ENCODE measurements around the gene MAGI3. TPM values are rescaled to one million over a fixed set of nuclear protein-coding genes. Genes with fewer than 3 reads are reported as not detected.

MAGI3 gene
- total RNA-seq, 1 donor from 2014 or later, result 22.3 TPM

- no peak for DNase-seq (ENCODE audit: low spot score)
These were observed 266.8 kb downstream of the MAGI3 start for GRCh38 chr1:113657126-113657525.

GRCh38 chr1:113657556-113658063 is 267.3 kb downstream of the MAGI3 start:
- DNase-seq (ENCODE audit: low spot score), result no peak

- no peak for DNase-seq (ENCODE audit: low spot score)
These were observed 268.7 kb downstream of the MAGI3 start for GRCh38 chr1:113659035-113659434.

GRCh38 chr1:113659556-113659955 is 269.2 kb downstream of the MAGI3 start:
- no peak for DNase-seq (ENCODE audit: low spot score)

GRCh38 chr1:113660088-113660487 is 269.8 kb downstream of the MAGI3 start:
- DNase-seq (ENCODE audit: low spot score), result no peak

GRCh38 chr1:113662101-113662500 is 271.8 kb downstream of the MAGI3 start:
- DNase-seq (ENCODE audit: low spot score), result no peak

- DNase-seq (ENCODE audit: low spot score), result no peak
These were observed 273.0 kb downstream of the MAGI3 start for GRCh38 chr1:113663165-113663951.

GRCh38 chr1:113665071-113665470 is 274.8 kb downstream of the MAGI3 start:
- no peak for DNase-seq (ENCODE audit: low spot score)

- no peak for DNase-seq (ENCODE audit: low spot score)
These were observed 275.8 kb downstream of the MAGI3 start for GRCh38 chr1:113666126-113666525.

- no peak for DNase-seq (ENCODE audit: low spot score)
These were observed 279.7 kb downstream of the MAGI3 start for GRCh38 chr1:113669988-113670387.

- no peak for DNase-seq (ENCODE audit: low spot score)
These were observed 280.3 kb downstream of the MAGI3 start for GRCh38 chr1:113670650-113671049.

- no peak for DNase-seq (ENCODE audit: low spot score)
These were observed 282.2 kb downstream of the MAGI3 start for GRCh38 chr1:113672491-113672890.

GRCh38 chr1:113674591-113674990 is 284.3 kb downstream of the MAGI3 start:
- DNase-seq (ENCODE audit: low spot score), result no peak

- DNase-seq (ENCODE audit: low spot score), result no peak
These were observed 285.0 kb downstream of the MAGI3 start for GRCh38 chr1:113675302-113675701.

GRCh38 chr1:113676524-113676923 is 286.2 kb downstream of the MAGI3 start:
- DNase-seq (ENCODE audit: low spot score), result no peak

GRCh38 chr1:113677250-113678158 is 287.2 kb downstream of the MAGI3 start:
- DNase-seq (ENCODE audit: low spot score), result peak; percentile 34

- no peak for DNase-seq (ENCODE audit: low spot score)
These were observed 287.8 kb downstream of the MAGI3 start for GRCh38 chr1:113678159-113678469.

- DNase-seq (ENCODE audit: low spot score), result no peak
These were observed 291.5 kb downstream of the MAGI3 start for GRCh38 chr1:113681596-113682337.

GRCh38 chr1:113683384-113684152 is 293.3 kb downstream of the MAGI3 start:
- peak; percentile 12 for DNase-seq (ENCODE audit: low spot score)

GRCh38 chr1:113684153-113684541 is 293.8 kb downstream of the MAGI3 start:
- DNase-seq (ENCODE audit: low spot score), result peak; percentile 50

GRCh38 chr1:113686891-113687618 is 296.7 kb downstream of the MAGI3 start:
- DNase-seq (ENCODE audit: low spot score), result no peak

Measured in mucosa of gallbladder (tissue), 1 donor.